VCaP (cell line): ENCODE results near the gene DAP.
A peak's percentile ranks its signal among the peaks of the same experiment; 100 is the strongest.

Experiments used
- H3K27ac ChIP-seq: fragments of 450-650 bp; 2 replicates; pipeline ENCODE4 v1.5.1; 2017
- CTCF ChIP-seq: fragments of 450-650 bp; conservative IDR thresholded peaks from 2 replicates; pipeline ENCODE4 v1.5.1; 2017; ENCODE audit warnings: mild to moderate bottlenecking, moderate library complexity

DAP gene

DNA sequence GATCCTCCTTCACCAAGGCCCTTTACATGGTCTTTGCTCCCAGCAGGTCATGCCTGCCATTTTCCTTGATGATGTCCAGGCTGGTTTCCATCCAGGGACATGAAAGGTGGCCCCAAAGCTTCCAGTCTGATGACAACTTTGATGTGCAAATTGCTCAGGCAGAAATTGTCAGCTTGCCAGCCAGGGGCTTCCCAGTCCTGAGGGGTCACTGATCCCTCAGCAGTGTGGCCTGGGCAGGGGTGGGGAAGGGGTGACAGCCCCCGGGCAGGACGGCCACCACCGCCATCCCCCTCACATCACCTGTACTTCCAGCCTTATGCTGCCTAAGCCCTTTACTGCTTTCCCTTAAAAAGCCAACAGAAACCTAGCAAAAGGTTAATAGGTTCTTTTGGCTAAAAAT is 100.9 kb downstream of the DAP start:
- no peak overlapping the region for H3K27ac ChIP-seq
- TF ChIP-seq CTCF, result no peak

GRCh38 chr5:10658265-10658664 is 102.8 kb downstream of the DAP start:
- TF ChIP-seq CTCF, result no peak
- no peak overlapping the region for H3K27ac ChIP-seq

GRCh38 chr5:10655972-10656830 is 104.8 kb downstream of the DAP start:
- H3K27ac ChIP-seq, result peak overlapping the region; percentile 33
- no peak for TF ChIP-seq CTCF

DNA sequence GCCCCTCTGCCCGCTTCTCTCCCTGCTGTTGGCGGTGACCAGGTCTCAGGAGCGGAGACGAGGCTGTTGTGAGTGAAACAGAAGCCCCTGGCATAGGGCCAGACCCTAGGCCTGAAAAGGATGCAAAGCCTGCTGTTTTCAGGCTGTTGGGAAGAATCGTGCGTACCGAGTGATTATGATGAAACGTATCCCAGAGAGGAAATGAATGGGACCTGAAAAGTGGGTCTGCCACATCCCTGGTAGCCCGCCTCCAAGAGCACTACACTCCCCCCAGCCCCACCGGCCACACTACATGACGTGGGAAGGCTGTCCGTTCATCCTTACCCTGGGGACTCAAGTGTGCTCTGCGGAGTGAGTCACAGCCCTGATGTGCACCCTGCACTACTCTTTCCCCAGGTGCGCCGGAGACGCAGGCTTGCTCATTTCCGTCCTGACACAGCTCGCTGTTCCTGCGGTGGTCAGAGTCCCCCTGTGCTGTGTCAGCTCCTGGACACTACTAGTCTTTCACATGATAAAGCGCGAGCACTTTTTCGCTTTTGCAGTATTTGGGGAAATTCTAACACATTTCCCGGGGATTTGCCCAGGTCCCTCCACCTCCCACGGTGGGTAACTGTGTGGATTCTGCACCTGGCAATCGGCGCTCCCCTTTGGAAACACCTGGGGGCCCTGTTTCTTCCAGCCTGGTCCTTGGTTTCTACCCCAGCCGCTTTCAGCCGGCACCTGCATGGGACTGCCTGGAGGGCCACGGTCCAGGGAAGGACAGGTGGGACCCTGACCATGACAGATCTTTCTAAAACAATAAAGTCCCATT is 105.7 kb downstream of the DAP start:
- peak overlapping the region; percentile 33 for H3K27ac ChIP-seq
- TF ChIP-seq CTCF, result no peak

- H3K27ac ChIP-seq, result no peak overlapping the region
- no peak for TF ChIP-seq CTCF
Observed at GRCh38 chr5:10654566-10654965, 106.5 kb downstream of the DAP start.

DNA sequence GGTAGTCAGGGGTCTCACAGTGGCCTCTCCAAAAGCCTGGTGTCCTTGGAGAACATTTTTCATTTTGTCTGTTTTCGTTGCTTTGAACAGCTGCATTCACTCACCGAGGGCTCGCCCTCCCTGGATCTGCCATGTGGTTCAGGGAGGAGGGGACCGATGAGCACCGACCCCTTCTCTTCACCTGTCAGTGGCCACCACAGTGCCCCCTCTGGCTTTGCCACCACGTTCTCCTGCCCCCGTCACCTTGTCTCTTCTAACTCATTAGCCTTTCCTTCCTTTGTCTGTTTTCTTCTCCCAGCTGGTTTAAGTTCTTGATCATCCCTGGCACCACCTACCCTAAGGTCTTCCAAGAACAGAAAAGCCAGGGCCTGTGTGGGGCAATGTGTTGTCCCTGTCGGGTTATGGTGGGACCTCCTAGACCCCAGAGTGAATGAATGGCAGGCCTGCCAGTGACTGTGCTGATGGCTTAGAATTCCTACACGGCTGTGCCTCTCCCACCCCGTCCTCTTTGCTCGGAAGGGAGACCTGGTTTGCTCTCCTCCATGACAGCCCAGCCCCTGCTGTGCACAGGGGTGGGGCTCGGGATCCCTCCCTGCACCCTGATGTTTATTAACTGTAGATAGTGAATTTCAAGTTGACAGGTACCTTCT is 107.2 kb downstream of the DAP start:
- no peak overlapping the region for H3K27ac ChIP-seq
- TF ChIP-seq CTCF, result no peak

- no peak for TF ChIP-seq CTCF
- no peak overlapping the region for H3K27ac ChIP-seq
Observed at GRCh38 chr5:10653043-10653442, 108.0 kb downstream of the DAP start.
